HepG2 (cell line): ENCODE results near the gene KSR1.

Experiments
- CENPT ChIP-seq: sonication (generic); formaldehyde crosslinking; IDR thresholded peaks from 2 replicates; pipeline ENCODE4 v1.8.0; 2022; ENCODE audit warnings: low read depth, mild to moderate bottlenecking, moderate library complexity, missing genetic modification reagents
- CREM ChIP-seq, 2 experiments: sonication (generic) in 1 of 2; formaldehyde crosslinking in 1 of 2; IDR thresholded peaks; 2 replicates each; pipeline versions ENCODE4 v1.4.0 to v1.6.1; 2016 to 2020; ENCODE audit warnings: antibody characterized with exemption in 1 of 2, mild to moderate bottlenecking in 1 of 2, missing genetic modification reagents in 1 of 2
- KDM5A ChIP-seq: fragments of 200-600 bp; sonication (generic); IDR thresholded peaks from 2 replicates; pipeline ENCODE4 v1.7.0; 2018; ENCODE audit warnings: antibody characterized with exemption, mild to moderate bottlenecking, low read length, borderline replicate concordance
- MXD4 ChIP-seq: IDR thresholded peaks from 2 replicates; pipeline ENCODE4 v1.6.1; 2016; ENCODE audit warnings: mild to moderate bottlenecking, missing biosample characterization, missing genetic modification reagents
- RNF2 ChIP-seq: fragments of 450-650 bp; conservative IDR thresholded peaks from 2 replicates; pipeline ENCODE4 v1.6.1; 2016; ENCODE audit warnings: low read depth
- SP2 ChIP-seq: sonication (generic); formaldehyde crosslinking; IDR thresholded peaks from 2 replicates; pipeline ENCODE4 v1.5.1; 2020; ENCODE audit warnings: mild to moderate bottlenecking, missing genetic modification reagents
- ZNF282 ChIP-seq: fragments of 450-650 bp; IDR thresholded peaks from 2 replicates; pipeline ENCODE4 v1.6.1; 2018; ENCODE audit not compliant: partially characterized antibody
- ZNF354B ChIP-seq: sonication (generic); formaldehyde crosslinking; IDR thresholded peaks from 2 replicates; pipeline ENCODE4 v1.8.0; 2022; ENCODE audit warnings: mild to moderate bottlenecking, missing genetic modification reagents
- ZNF572 ChIP-seq: sonication (generic); formaldehyde crosslinking; IDR thresholded peaks from 2 replicates; pipeline ENCODE4 v1.5.1; 2020; ENCODE audit warnings: mild to moderate bottlenecking, missing genetic modification reagents
- TF ChIP-seq, protein P1 (sequence below): IDR thresholded peaks from 2 replicates; pipeline ENCODE4 v1.6.1; 2012; ENCODE audit warnings: inconsistent platforms
- TF ChIP-seq, protein P2 (sequence below): IDR thresholded peaks from 2 replicates; pipeline ENCODE4 v1.6.1; 2016; ENCODE audit warnings: missing biosample characterization, missing genetic modification reagents, low read depth
- TF ChIP-seq, protein P3 (sequence below): sonication (generic); formaldehyde crosslinking; IDR thresholded peaks from 2 replicates; pipeline ENCODE4 v1.5.0; 2020; ENCODE audit warnings: mild to moderate bottlenecking, missing genetic modification reagents, moderate library complexity

DNA sequence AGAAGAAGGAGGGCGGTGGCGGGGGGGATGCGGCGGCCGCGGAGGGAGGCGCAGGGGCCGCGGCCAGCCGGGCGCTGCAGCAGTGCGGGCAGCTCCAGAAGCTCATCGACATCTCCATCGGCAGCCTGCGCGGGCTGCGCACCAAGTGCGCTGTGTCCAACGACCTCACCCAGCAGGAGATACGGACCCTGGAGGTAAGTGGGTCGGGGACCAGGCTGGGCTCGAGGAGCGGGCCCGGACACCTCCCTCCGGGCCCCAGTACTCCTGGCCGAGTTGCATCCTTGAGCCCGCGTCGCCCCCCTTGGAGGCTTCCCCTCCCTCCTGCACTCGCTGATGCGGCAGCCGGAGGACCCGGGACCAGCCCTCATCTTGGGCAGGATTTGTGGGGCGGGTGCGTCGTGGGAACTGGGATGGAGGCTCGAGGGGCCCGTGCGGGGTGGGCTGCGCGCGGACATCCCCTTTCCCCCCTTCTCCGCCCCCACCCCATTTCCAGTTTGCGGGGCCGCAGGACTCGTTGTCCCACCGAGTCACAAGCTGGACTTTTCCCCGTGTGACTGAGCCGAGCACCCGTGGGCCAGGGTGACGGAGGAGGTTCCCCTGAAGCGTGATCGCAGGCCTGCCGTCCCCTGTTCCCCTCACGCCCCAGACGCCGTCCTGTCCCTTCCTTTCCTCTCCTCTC, 572 bp downstream of the KSR1 start:
- no peak for TF ChIP-seq ZNF282
- TF ChIP-seq, protein P1, sequence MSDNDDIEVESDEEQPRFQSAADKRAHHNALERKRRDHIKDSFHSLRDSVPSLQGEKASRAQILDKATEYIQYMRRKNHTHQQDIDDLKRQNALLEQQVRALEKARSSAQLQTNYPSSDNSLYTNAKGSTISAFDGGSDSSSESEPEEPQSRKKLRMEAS: no peak
- no peak for TF ChIP-seq CENPT (CRISPR knock-in tag)
- no peak for TF ChIP-seq CREM (IDR thresholded peaks at IDR 0.05)
- no peak for TF ChIP-seq CREM (CRISPR knock-in tag; IDR thresholded peaks at IDR 0.05)
- no peak for TF ChIP-seq RNF2
- no peak for TF ChIP-seq MXD4 (CRISPR knock-in tag)
- no peak for TF ChIP-seq ZNF572 (CRISPR knock-in tag)
- TF ChIP-seq, protein P2, sequence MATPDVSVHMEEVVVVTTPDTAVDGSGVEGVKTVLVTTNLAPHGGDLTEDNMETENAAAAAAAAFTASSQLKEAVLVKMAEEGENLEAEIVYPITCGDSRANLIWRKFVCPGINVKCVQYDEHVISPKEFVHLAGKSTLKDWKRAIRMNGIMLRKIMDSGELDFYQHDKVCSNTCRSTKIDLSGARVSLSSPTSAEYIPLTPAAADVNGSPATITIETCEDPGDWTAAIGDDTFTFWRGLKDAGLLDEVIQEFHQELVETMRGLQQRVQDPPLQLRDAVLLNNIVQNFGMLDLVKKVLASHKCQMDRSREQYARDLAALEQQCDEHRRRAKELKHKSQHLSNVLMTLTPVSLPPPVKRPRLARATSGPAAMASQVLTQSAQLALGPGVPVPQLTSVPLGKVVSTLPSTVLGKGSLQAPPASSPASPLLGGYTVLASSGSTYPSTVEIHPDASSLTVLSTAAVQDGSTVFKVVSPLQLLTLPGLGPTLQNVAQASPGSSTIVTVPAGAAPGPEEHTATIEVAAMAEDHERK: no peak
- TF ChIP-seq SP2 (CRISPR knock-in tag): no peak
- TF ChIP-seq, protein P3, sequence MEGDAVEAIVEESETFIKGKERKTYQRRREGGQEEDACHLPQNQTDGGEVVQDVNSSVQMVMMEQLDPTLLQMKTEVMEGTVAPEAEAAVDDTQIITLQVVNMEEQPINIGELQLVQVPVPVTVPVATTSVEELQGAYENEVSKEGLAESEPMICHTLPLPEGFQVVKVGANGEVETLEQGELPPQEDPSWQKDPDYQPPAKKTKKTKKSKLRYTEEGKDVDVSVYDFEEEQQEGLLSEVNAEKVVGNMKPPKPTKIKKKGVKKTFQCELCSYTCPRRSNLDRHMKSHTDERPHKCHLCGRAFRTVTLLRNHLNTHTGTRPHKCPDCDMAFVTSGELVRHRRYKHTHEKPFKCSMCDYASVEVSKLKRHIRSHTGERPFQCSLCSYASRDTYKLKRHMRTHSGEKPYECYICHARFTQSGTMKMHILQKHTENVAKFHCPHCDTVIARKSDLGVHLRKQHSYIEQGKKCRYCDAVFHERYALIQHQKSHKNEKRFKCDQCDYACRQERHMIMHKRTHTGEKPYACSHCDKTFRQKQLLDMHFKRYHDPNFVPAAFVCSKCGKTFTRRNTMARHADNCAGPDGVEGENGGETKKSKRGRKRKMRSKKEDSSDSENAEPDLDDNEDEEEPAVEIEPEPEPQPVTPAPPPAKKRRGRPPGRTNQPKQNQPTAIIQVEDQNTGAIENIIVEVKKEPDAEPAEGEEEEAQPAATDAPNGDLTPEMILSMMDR (CRISPR knock-in tag): no peak
- TF ChIP-seq KDM5A: no peak; the same call in 1 of the 2 replicates
- TF ChIP-seq ZNF354B (CRISPR knock-in tag): no peak
